ENCODE measurements around the gene FGG.

Gene FGG

DNA sequence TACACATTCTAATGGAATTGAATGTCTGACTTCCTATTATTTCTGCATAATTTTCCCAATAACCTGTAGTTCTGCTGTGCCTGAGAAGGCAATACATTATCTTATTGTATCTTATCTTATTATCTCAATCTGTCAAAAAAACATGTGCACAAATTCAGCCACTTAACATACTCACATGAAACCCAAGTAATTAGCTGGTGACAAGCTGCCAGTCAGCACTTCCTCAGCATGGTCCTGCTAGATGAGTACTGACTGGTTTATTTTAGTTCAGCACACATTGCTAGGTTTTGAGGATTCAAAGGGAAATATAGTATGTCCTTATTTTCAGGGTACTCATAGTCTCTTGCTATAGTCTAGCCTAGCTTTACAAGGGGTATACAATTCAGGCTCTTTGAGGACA is 17.9 kb upstream of the FGG start:
- no peak overlapping the region for H2BK120ac ChIP-seq (ENCODE audit: low read depth, low read length)
- no peak overlapping the region for H3K4me3 ChIP-seq (ENCODE audit: low read length in 2 of 2)
- no peak overlapping the region for H3K4ac ChIP-seq (ENCODE audit: low read length)
- no peak overlapping the region for H2BK12ac ChIP-seq (ENCODE audit: low read length)
- no peak overlapping the region for H2BK5ac ChIP-seq (ENCODE audit: low read length)
- H3K18ac ChIP-seq (ENCODE audit: low read length) = no peak overlapping the region
- H3K27ac ChIP-seq (replicated peaks; ENCODE audit: low read length) = no peak overlapping the region
- H2AFZ ChIP-seq (ENCODE audit: low read length) = no peak overlapping the region
- no peaks in the 10 kb centered on the region for H3K36me3 ChIP-seq (replicated peaks in 1 of 2; ENCODE audit: control insufficient read depth in 2 of 2, insufficient read depth in 2 of 2, low read length in 2 of 2)
- H3K14ac ChIP-seq (ENCODE audit: low read length) = no peak overlapping the region
- H2AK5ac ChIP-seq (ENCODE audit: low read depth, low read length) = no peak overlapping the region
- H4K8ac ChIP-seq (ENCODE audit: low read depth, low read length) = no peak overlapping the region
- no peak overlapping the region for H3K23ac ChIP-seq (ENCODE audit: low read depth, low read length, poor library complexity)
- H3K4me1 ChIP-seq (ENCODE audit: control insufficient read depth in 2 of 2, insufficient read depth in 1 of 2, low read depth in 1 of 2, low read length in 2 of 2) = no peaks in the 10 kb centered on the region
- H4K91ac ChIP-seq (ENCODE audit: low read depth, low read length, poor library complexity) = no peak overlapping the region
- no peak overlapping the region for H3K4me2 ChIP-seq (ENCODE audit: insufficient read depth, low read length, poor library complexity, severe bottlenecking)
- peaks cover 2 to 43% (median 14%) of the 10 kb centered on the region in 3 experiments for H3K27me3 ChIP-seq (ENCODE audit: control insufficient read depth in 3 of 3, insufficient read depth in 3 of 3, low read depth in 1 of 3, low read length in 3 of 3)
- no peaks in the 10 kb centered on the region for H3K9me3 ChIP-seq (replicated peaks in 1 of 2; ENCODE audit: control insufficient read depth in 2 of 2, insufficient read depth in 1 of 2, low read depth in 1 of 2, low read length in 2 of 2)
- H3K9ac ChIP-seq (ENCODE audit: low read depth, low read length, poor library complexity) = no peak overlapping the region
- no peak overlapping the region for H2BK15ac ChIP-seq (ENCODE audit: low read length)
- DNase-seq (ENCODE audit: low spot score) = no peak
- H3K79me1 ChIP-seq (ENCODE audit: low read depth, low read length) = no peaks in the 10 kb centered on the region

DNA sequence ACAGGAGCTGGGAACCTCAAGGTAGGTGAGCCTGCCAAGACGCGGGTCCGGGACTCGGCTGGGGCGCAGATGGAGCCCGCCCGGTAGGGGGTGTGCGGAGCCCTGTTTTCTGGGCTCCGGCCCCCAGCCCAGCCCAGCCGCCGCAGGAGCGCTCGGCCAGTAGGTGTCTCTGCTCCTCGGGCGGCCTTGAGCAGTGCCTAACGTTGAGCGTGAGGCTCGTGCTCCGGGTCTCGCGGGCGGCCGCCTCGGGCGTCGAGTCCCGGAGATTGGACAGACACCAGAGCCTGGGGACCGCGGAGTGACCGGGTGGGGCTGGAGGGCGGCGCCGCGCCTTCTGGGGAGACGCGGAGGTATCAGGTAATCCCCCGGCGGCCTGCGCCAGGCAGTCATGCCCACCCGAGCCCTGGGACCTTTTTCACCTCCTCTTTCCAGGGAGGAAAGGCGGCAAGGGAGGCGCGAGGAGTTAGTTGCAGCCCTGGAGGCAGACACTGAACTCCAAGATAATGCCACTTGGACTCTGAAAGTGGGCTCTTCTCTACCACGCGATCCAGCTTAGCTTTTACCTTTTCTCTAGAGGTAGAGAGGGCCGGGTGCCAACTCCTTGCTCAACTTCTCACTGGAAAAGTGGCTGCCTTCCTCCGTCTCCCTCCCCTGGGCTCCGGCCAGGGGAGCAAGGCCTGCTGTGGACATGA is 14.5 kb upstream of the FGG start:
- H3K4ac ChIP-seq (ENCODE audit: low read length) = no peak overlapping the region
- H4K91ac ChIP-seq (ENCODE audit: low read depth, low read length, poor library complexity) = no peak overlapping the region
- H3K27me3 ChIP-seq (ENCODE audit: control insufficient read depth in 3 of 3, insufficient read depth in 3 of 3, low read depth in 1 of 3, low read length in 3 of 3) = peaks cover 2 to 55% (median 14%) of the 10 kb centered on the region in 3 experiments
- peak overlapping the region; percentile 75 for H3K4me2 ChIP-seq (ENCODE audit: insufficient read depth, low read length, poor library complexity, severe bottlenecking)
- no peaks in the 10 kb centered on the region for H3K9me3 ChIP-seq (replicated peaks in 1 of 2; ENCODE audit: control insufficient read depth in 2 of 2, insufficient read depth in 1 of 2, low read depth in 1 of 2, low read length in 2 of 2)
- no peak overlapping the region for H2BK120ac ChIP-seq (ENCODE audit: low read depth, low read length)
- H3K4me3 ChIP-seq (ENCODE audit: low read length in 2 of 2) = peak overlapping the region in 1 of 2 donors; percentile 51
- H3K23ac ChIP-seq (ENCODE audit: low read depth, low read length, poor library complexity) = no peak overlapping the region
- H3K4me1 ChIP-seq (ENCODE audit: control insufficient read depth in 2 of 2, insufficient read depth in 1 of 2, low read depth in 1 of 2, low read length in 2 of 2) = no peaks in the 10 kb centered on the region
- H3K18ac ChIP-seq (ENCODE audit: low read length) = peak overlapping the region; percentile 84
- no peak overlapping the region for H3K14ac ChIP-seq (ENCODE audit: low read length)
- no peaks in the 10 kb centered on the region for H3K36me3 ChIP-seq (replicated peaks in 1 of 2; ENCODE audit: control insufficient read depth in 2 of 2, insufficient read depth in 2 of 2, low read length in 2 of 2)
- H3K27ac ChIP-seq (replicated peaks; ENCODE audit: low read length) = no peak overlapping the region
- no peak overlapping the region for H2BK12ac ChIP-seq (ENCODE audit: low read length)
- no peak overlapping the region for H2AK5ac ChIP-seq (ENCODE audit: low read depth, low read length)
- no peak overlapping the region for H4K8ac ChIP-seq (ENCODE audit: low read depth, low read length)
- no peak overlapping the region for H2BK5ac ChIP-seq (ENCODE audit: low read length)
- no peaks in the 10 kb centered on the region for H3K79me1 ChIP-seq (ENCODE audit: low read depth, low read length)
- H3K9ac ChIP-seq (ENCODE audit: low read depth, low read length, poor library complexity) = no peak overlapping the region
- peak; percentile 62 for DNase-seq (ENCODE audit: low spot score)
- H2BK15ac ChIP-seq (ENCODE audit: low read length) = no peak overlapping the region
- WGBS, 2 donors (ENCODE audit: extremely low coverage in 2 of 2, insufficient read length in 2 of 2, insufficient replicate concordance in 1 of 2) = no CpG with 5 or more reads among the region's 48 CpGs
- H2AFZ ChIP-seq (ENCODE audit: low read length) = peak overlapping the region; percentile 83

DNA sequence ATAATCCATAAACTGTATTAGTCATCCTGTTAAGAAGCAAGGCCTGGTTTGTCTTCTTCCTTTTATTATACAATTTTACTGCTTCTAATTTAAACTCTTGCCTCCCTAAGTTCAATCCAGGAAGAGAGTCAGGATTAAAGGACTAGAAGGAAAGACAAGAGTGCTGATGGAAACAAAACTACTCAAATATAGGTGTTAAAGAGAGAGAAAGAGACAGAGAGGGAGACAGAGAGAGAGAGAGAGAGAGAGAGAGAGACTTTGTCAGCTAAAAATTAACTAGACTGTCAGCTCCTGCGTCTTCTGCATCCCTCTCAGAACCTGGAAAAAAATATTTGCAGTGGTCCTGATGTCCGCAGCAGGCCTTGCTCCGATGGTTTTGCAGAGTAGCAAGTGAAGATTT is 13.5 kb upstream of the FGG start:
- H2AFZ ChIP-seq (ENCODE audit: low read length) = no peak overlapping the region
- H2AK5ac ChIP-seq (ENCODE audit: low read depth, low read length) = no peak overlapping the region
- no peak overlapping the region for H3K4me3 ChIP-seq (ENCODE audit: low read length in 2 of 2)
- no peaks in the 10 kb centered on the region for H3K4me1 ChIP-seq (ENCODE audit: control insufficient read depth in 2 of 2, insufficient read depth in 1 of 2, low read depth in 1 of 2, low read length in 2 of 2)
- no peak overlapping the region for H2BK15ac ChIP-seq (ENCODE audit: low read length)
- H4K91ac ChIP-seq (ENCODE audit: low read depth, low read length, poor library complexity) = no peak overlapping the region
- no peaks in the 10 kb centered on the region for H3K36me3 ChIP-seq (replicated peaks in 1 of 2; ENCODE audit: control insufficient read depth in 2 of 2, insufficient read depth in 2 of 2, low read length in 2 of 2)
- no peak overlapping the region for H3K27ac ChIP-seq (replicated peaks; ENCODE audit: low read length)
- H3K18ac ChIP-seq (ENCODE audit: low read length) = no peak overlapping the region
- no peak overlapping the region for H2BK12ac ChIP-seq (ENCODE audit: low read length)
- no peak overlapping the region for H3K23ac ChIP-seq (ENCODE audit: low read depth, low read length, poor library complexity)
- H4K8ac ChIP-seq (ENCODE audit: low read depth, low read length) = no peak overlapping the region
- no peak overlapping the region for H3K4me2 ChIP-seq (ENCODE audit: insufficient read depth, low read length, poor library complexity, severe bottlenecking)
- H3K27me3 ChIP-seq (ENCODE audit: control insufficient read depth in 3 of 3, insufficient read depth in 3 of 3, low read depth in 1 of 3, low read length in 3 of 3) = peaks cover 2 to 56% (median 14%) of the 10 kb centered on the region in 3 experiments
- H3K4ac ChIP-seq (ENCODE audit: low read length) = no peak overlapping the region
- no peak overlapping the region for H3K9ac ChIP-seq (ENCODE audit: low read depth, low read length, poor library complexity)
- no peaks in the 10 kb centered on the region for H3K79me1 ChIP-seq (ENCODE audit: low read depth, low read length)
- WGBS, 2 donors (ENCODE audit: extremely low coverage in 2 of 2, insufficient read length in 2 of 2, insufficient replicate concordance in 1 of 2) = no CpG with 5 or more reads among the region's 3 CpGs
- no peak overlapping the region for H2BK120ac ChIP-seq (ENCODE audit: low read depth, low read length)
- no peaks in the 10 kb centered on the region for H3K9me3 ChIP-seq (replicated peaks in 1 of 2; ENCODE audit: control insufficient read depth in 2 of 2, insufficient read depth in 1 of 2, low read depth in 1 of 2, low read length in 2 of 2)
- no peak overlapping the region for H2BK5ac ChIP-seq (ENCODE audit: low read length)
- DNase-seq (ENCODE audit: low spot score) = no peak
- no peak overlapping the region for H3K14ac ChIP-seq (ENCODE audit: low read length)

DNA sequence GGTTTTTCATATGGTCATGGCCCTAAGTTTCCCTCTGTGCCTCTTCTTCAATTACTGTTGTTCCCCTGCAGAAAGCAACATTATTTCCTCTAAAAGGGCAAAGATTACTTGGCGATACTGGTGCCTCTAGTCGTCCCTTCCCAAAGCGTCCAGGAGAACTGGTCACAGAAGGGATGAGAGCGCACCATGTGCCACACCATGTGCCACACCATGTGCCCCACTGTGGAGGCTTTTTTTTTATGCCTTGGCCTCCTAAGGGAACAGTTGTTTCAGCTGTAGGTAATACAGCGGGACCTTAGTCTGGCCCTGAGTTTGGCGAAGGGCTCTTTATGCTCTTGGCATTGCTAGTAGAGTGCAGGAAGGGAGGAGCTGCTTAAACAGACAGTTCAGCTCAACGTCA is 11.5 kb upstream of the FGG start:
- WGBS, 2 donors (ENCODE audit: extremely low coverage in 2 of 2, insufficient read length in 2 of 2, insufficient replicate concordance in 1 of 2) = no CpG with 5 or more reads among the region's 7 CpGs
- H3K27ac ChIP-seq (replicated peaks; ENCODE audit: low read length) = no peak overlapping the region
- H3K27me3 ChIP-seq (ENCODE audit: control insufficient read depth in 3 of 3, insufficient read depth in 3 of 3, low read depth in 1 of 3, low read length in 3 of 3) = peaks cover 2 to 57% (median 14%) of the 10 kb centered on the region in 3 experiments
- no peak overlapping the region for H3K14ac ChIP-seq (ENCODE audit: low read length)
- H2BK120ac ChIP-seq (ENCODE audit: low read depth, low read length) = no peak overlapping the region
- no peaks in the 10 kb centered on the region for H3K9me3 ChIP-seq (replicated peaks in 1 of 2; ENCODE audit: control insufficient read depth in 2 of 2, insufficient read depth in 1 of 2, low read depth in 1 of 2, low read length in 2 of 2)
- H3K4me1 ChIP-seq (ENCODE audit: control insufficient read depth in 2 of 2, insufficient read depth in 1 of 2, low read depth in 1 of 2, low read length in 2 of 2) = no peaks in the 10 kb centered on the region
- no peak overlapping the region for H2BK12ac ChIP-seq (ENCODE audit: low read length)
- no peak overlapping the region for H2AFZ ChIP-seq (ENCODE audit: low read length)
- no peak overlapping the region for H3K23ac ChIP-seq (ENCODE audit: low read depth, low read length, poor library complexity)
- no peak overlapping the region for H3K4me2 ChIP-seq (ENCODE audit: insufficient read depth, low read length, poor library complexity, severe bottlenecking)
- no peak overlapping the region for H3K4ac ChIP-seq (ENCODE audit: low read length)
- H4K8ac ChIP-seq (ENCODE audit: low read depth, low read length) = no peak overlapping the region
- no peak overlapping the region for H3K18ac ChIP-seq (ENCODE audit: low read length)
- no peak overlapping the region for H4K91ac ChIP-seq (ENCODE audit: low read depth, low read length, poor library complexity)
- no peak overlapping the region for H3K4me3 ChIP-seq (ENCODE audit: low read length in 2 of 2)
- H2AK5ac ChIP-seq (ENCODE audit: low read depth, low read length) = no peak overlapping the region
- H3K9ac ChIP-seq (ENCODE audit: low read depth, low read length, poor library complexity) = no peak overlapping the region
- no peak for DNase-seq (ENCODE audit: low spot score)
- H2BK15ac ChIP-seq (ENCODE audit: low read length) = no peak overlapping the region
- H3K36me3 ChIP-seq (replicated peaks in 1 of 2; ENCODE audit: control insufficient read depth in 2 of 2, insufficient read depth in 2 of 2, low read length in 2 of 2) = no peaks in the 10 kb centered on the region
- no peak overlapping the region for H2BK5ac ChIP-seq (ENCODE audit: low read length)
- no peaks in the 10 kb centered on the region for H3K79me1 ChIP-seq (ENCODE audit: low read depth, low read length)
